H1 (cell line): ENCODE measurements around the gene SNX25. TPM values are rescaled to one million over a fixed set of nuclear protein-coding genes. Genes with fewer than 3 reads are reported as not detected.

ENCODE experiments used
- CBX8 ChIP-seq: fragments of 300-800, 300-1000 bp; sonication (generic); IDR thresholded peaks from 2 replicates; pipeline ENCODE4 v1.7.1; 2016; ENCODE audit warnings: low read depth, low read length, borderline replicate concordance
- CTBP2 ChIP-seq: IDR thresholded peaks from 2 replicates; pipeline ENCODE4 v1.7.0; 2011; ENCODE audit warnings: borderline replicate concordance, mild to moderate bottlenecking, moderate library complexity, mixed read lengths, low read length; ENCODE audit not compliant: insufficient read depth, insufficient read length
- POLR2A ChIP-seq, 2 experiments: IDR thresholded peaks; 1 replicate in 1 of 2; 2 replicates in 1 of 2; pipeline ENCODE4 v1.6.1; 2011; ENCODE audit warnings: low read depth in 2 of 2, low read length in 2 of 2, mild to moderate bottlenecking in 2 of 2; ENCODE audit errors: control extremely low read depth in 1 of 2
- RNF2 ChIP-seq: fragments of 200-900, 300-1000 bp; sonication (generic); IDR thresholded peaks from 2 replicates; pipeline ENCODE4 v1.7.1; 2016; ENCODE audit warnings: borderline replicate concordance, low read depth, mild to moderate bottlenecking, antibody characterized with exemption, low read length; ENCODE audit not compliant: poor library complexity, severe bottlenecking; ENCODE audit errors: missing control alignments
- SIX5 ChIP-seq: IDR thresholded peaks from 2 replicates; pipeline ENCODE4 v1.6.1; 2011; ENCODE audit warnings: mild to moderate bottlenecking, low read depth, low read length
- TCF12 ChIP-seq: IDR thresholded peaks from 2 replicates; pipeline ENCODE4 v1.6.1; 2011; ENCODE audit warnings: low read depth, mild to moderate bottlenecking, low read length
- polyA plus RNA-seq, 7 experiments: library from polyadenylated mRNA; depleted of rRNA in 3 of 7; stranded (reverse) in 5 of 7; unstranded in 2 of 7; fragments of >200 nt in 5 of 7; fragments of 200-250 nt in 2 of 7; gene quantifications; 1 replicate in 5 of 7; 2 replicates in 1 of 7; 4 replicates in 1 of 7; pipeline versions ENCODE4 v1.2.1 to v1.2.3, GENCODE V29; 2011 to 2013; ENCODE audit warnings: missing spikeins in 2 of 7, mixed read lengths in 2 of 7
- total RNA-seq: library from RNA; stranded (reverse); fragmentation: NEBNext Ultra II Directional; extraction: Animal tissue kit (Norgen Biotek cat#: 25700); gene quantifications from 2 replicates; pipeline ENCODE4 v1.2.1, GENCODE V29; 2021
- TF ChIP-seq, protein P1 (sequence below): fragments of 300-600 bp; sonication (generic); IDR thresholded peaks from 2 replicates; pipeline ENCODE4 v1.7.1; 2012; ENCODE audit warnings: low read length, moderate library complexity, mild to moderate bottlenecking, inconsistent platforms; ENCODE audit not compliant: insufficient replicate concordance
- TF ChIP-seq, protein P2 (sequence below): IDR thresholded peaks from 2 replicates; pipeline ENCODE4 v1.6.1; 2012; ENCODE audit warnings: inconsistent platforms

Gene SNX25
- total and polyA plus RNA-seq, 2 of the 8 experiments (the other 6 are each of a cell fraction or from before 2014, with no cell fraction given), result 5.4 to 19.9 TPM

- TF ChIP-seq, protein P1, sequence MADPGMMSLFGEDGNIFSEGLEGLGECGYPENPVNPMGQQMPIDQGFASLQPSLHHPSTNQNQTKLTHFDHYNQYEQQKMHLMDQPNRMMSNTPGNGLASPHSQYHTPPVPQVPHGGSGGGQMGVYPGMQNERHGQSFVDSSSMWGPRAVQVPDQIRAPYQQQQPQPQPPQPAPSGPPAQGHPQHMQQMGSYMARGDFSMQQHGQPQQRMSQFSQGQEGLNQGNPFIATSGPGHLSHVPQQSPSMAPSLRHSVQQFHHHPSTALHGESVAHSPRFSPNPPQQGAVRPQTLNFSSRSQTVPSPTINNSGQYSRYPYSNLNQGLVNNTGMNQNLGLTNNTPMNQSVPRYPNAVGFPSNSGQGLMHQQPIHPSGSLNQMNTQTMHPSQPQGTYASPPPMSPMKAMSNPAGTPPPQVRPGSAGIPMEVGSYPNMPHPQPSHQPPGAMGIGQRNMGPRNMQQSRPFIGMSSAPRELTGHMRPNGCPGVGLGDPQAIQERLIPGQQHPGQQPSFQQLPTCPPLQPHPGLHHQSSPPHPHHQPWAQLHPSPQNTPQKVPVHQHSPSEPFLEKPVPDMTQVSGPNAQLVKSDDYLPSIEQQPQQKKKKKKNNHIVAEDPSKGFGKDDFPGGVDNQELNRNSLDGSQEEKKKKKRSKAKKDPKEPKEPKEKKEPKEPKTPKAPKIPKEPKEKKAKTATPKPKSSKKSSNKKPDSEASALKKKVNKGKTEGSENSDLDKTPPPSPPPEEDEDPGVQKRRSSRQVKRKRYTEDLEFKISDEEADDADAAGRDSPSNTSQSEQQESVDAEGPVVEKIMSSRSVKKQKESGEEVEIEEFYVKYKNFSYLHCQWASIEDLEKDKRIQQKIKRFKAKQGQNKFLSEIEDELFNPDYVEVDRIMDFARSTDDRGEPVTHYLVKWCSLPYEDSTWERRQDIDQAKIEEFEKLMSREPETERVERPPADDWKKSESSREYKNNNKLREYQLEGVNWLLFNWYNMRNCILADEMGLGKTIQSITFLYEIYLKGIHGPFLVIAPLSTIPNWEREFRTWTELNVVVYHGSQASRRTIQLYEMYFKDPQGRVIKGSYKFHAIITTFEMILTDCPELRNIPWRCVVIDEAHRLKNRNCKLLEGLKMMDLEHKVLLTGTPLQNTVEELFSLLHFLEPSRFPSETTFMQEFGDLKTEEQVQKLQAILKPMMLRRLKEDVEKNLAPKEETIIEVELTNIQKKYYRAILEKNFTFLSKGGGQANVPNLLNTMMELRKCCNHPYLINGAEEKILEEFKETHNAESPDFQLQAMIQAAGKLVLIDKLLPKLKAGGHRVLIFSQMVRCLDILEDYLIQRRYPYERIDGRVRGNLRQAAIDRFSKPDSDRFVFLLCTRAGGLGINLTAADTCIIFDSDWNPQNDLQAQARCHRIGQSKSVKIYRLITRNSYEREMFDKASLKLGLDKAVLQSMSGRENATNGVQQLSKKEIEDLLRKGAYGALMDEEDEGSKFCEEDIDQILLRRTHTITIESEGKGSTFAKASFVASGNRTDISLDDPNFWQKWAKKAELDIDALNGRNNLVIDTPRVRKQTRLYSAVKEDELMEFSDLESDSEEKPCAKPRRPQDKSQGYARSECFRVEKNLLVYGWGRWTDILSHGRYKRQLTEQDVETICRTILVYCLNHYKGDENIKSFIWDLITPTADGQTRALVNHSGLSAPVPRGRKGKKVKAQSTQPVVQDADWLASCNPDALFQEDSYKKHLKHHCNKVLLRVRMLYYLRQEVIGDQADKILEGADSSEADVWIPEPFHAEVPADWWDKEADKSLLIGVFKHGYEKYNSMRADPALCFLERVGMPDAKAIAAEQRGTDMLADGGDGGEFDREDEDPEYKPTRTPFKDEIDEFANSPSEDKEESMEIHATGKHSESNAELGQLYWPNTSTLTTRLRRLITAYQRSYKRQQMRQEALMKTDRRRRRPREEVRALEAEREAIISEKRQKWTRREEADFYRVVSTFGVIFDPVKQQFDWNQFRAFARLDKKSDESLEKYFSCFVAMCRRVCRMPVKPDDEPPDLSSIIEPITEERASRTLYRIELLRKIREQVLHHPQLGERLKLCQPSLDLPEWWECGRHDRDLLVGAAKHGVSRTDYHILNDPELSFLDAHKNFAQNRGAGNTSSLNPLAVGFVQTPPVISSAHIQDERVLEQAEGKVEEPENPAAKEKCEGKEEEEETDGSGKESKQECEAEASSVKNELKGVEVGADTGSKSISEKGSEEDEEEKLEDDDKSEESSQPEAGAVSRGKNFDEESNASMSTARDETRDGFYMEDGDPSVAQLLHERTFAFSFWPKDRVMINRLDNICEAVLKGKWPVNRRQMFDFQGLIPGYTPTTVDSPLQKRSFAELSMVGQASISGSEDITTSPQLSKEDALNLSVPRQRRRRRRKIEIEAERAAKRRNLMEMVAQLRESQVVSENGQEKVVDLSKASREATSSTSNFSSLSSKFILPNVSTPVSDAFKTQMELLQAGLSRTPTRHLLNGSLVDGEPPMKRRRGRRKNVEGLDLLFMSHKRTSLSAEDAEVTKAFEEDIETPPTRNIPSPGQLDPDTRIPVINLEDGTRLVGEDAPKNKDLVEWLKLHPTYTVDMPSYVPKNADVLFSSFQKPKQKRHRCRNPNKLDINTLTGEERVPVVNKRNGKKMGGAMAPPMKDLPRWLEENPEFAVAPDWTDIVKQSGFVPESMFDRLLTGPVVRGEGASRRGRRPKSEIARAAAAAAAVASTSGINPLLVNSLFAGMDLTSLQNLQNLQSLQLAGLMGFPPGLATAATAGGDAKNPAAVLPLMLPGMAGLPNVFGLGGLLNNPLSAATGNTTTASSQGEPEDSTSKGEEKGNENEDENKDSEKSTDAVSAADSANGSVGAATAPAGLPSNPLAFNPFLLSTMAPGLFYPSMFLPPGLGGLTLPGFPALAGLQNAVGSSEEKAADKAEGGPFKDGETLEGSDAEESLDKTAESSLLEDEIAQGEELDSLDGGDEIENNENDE, result no peak
- TF ChIP-seq, protein P2, sequence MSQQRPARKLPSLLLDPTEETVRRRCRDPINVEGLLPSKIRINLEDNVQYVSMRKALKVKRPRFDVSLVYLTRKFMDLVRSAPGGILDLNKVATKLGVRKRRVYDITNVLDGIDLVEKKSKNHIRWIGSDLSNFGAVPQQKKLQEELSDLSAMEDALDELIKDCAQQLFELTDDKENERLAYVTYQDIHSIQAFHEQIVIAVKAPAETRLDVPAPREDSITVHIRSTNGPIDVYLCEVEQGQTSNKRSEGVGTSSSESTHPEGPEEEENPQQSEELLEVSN, result no peak
- TF ChIP-seq RNF2, result no peak
- TF ChIP-seq TCF12, result no peak
- TF ChIP-seq POLR2A (IDR thresholded peaks at IDR 0.05; ENCODE audit: control extremely low read depth in 1 of 2, low read depth in 2 of 2, low read length in 2 of 2), result no peak
- no peak for TF ChIP-seq CBX8
- TF ChIP-seq SIX5, result no peak
- no peak for TF ChIP-seq CTBP2
These were observed 10.3 kb downstream of the SNX25 start (continued) for GRCh38 chr4:185219551-185220344.
